NCI-H146 treated with DMSO at 0.1 percent for 48 hours (cell line): ENCODE results near the gene WAC.
"Not testable (repeated sequence)": the region's sequence is repeated elsewhere in the genome, so short reads cannot be mapped to it uniquely, and the experiment has no call there.

ENCODE experiments used
- DNase-seq: peaks from one replicate; lab custom pipeline; 2025; ENCODE audit not compliant: unreplicated experiment; lab: John Stamatoyannopoulos, UW

The WAC gene

GRCh38 chr10:28532337-28533185 is at the start of gene WAC:
TSS of gene WAC (plus strand) at chr10:28533118. CDS start at chr10:28533580, 462 bp downstream.
- peak; percentile 85 for DNase-seq

GRCh38 chr10:28489206-28489605 is 43.7 kb upstream of the WAC start:
- no peak for DNase-seq

- not testable (repeated sequence) for DNase-seq
Observed at GRCh38 chr10:28490256-28490865, 42.6 kb upstream of the WAC start.

- no peak for DNase-seq
Observed at GRCh38 chr10:28492116-28492920, 40.6 kb upstream of the WAC start.

GRCh38 chr10:28494420-28494819 is 38.5 kb upstream of the WAC start:
- no peak for DNase-seq

- DNase-seq, result no peak
Observed at GRCh38 chr10:28495084-28495483, 37.8 kb upstream of the WAC start.

GRCh38 chr10:28496017-28496416 is 36.9 kb upstream of the WAC start:
- DNase-seq, result no peak

GRCh38 chr10:28496481-28496961 is 36.4 kb upstream of the WAC start:
- DNase-seq, result no peak

GRCh38 chr10:28497313-28498126 is 35.4 kb upstream of the WAC start:
- DNase-seq, result no peak

- not testable (repeated sequence) for DNase-seq
Observed at GRCh38 chr10:28500203-28500602, 32.7 kb upstream of the WAC start.

GRCh38 chr10:28503114-28503513 is 29.8 kb upstream of the WAC start:
- peak; percentile 76 for DNase-seq

GRCh38 chr10:28505359-28505959 is 27.5 kb upstream of the WAC start:
- DNase-seq, result no peak

GRCh38 chr10:28508304-28508925 is 24.5 kb upstream of the WAC start:
- no peak for DNase-seq

GRCh38 chr10:28509286-28509685 is 23.6 kb upstream of the WAC start:
- no peak for DNase-seq

- DNase-seq, result no peak
Observed at GRCh38 chr10:28514648-28515047, 18.3 kb upstream of the WAC start.

- no peak for DNase-seq
Observed at GRCh38 chr10:28520346-28520745, 12.6 kb upstream of the WAC start.

- not testable (repeated sequence) for DNase-seq
Observed at GRCh38 chr10:28520828-28521227, 12.1 kb upstream of the WAC start.

GRCh38 chr10:28521961-28522360 is 11.0 kb upstream of the WAC start:
- DNase-seq, result not testable (repeated sequence)

GRCh38 chr10:28523725-28524252 is 9.1 kb upstream of the WAC start:
- no peak for DNase-seq
